Endothelial cell of umbilical vein (primary cell): ENCODE results near the gene PHF2. TPM values are rescaled to one million over a fixed set of nuclear protein-coding genes. Genes with fewer than 3 reads are reported as not detected.

Experiments
- BruUV-seq: library from RNA; stranded (reverse); fragments of 400-500 nt; replicated peaks from 2 replicates; lab custom pipeline; 2021; lab: Mats Ljungman, UMichigan
- CTCF ChIA-PET: fragments of 300-600, 350-600 bp; sonication (Branson Sonifier 250); formaldehyde crosslinking; loops from one replicate; lab custom pipeline; 2021; ENCODE audit warnings: antibody characterized with exemption, inconsistent platforms; lab: Charles Lee
- POLR2A ChIA-PET: fragments of 300-600, 350-600 bp; sonication (Branson Sonifier 250); formaldehyde crosslinking; loops from one replicate; lab custom pipeline; 2021; ENCODE audit warnings: antibody characterized with exemption, inconsistent platforms; lab: Charles Lee
- DNase-seq: peaks from one replicate; pipeline ENCODE4 v3.0.0-alpha.2; 2011; ENCODE audit warnings: low read depth, low spot score
- FAIRE-seq: peaks from 2 replicates; lab custom pipeline; 2011; peaks lifted over from hg19 to GRCh38; lab: Jason Lieb, UNC
- H2AFZ ChIP-seq: 2 replicates; pipeline ENCODE4 v1.6.0; 2012; ENCODE audit warnings: low read depth, low read length, control low read depth, inconsistent platforms
- H3K27ac ChIP-seq: 2 replicates; pipeline ENCODE4 v1.5.1; 2011; ENCODE audit warnings: low read depth, mild to moderate bottlenecking, control low read depth, low read length, moderate library complexity; ENCODE audit not compliant: insufficient read depth
- H3K27me3 ChIP-seq, 2 experiments: 2 replicates each; pipeline versions ENCODE4 v1.6.0 to v1.6.1; 2011; ENCODE audit warnings: low read length in 2 of 2, mixed read lengths in 1 of 2; ENCODE audit not compliant: control insufficient read depth in 2 of 2, insufficient read depth in 2 of 2
- H3K36me3 ChIP-seq, 2 experiments: 2 replicates in 1 of 2; 3 replicates in 1 of 2; pipeline ENCODE4 v1.5.1; 2011; ENCODE audit warnings: low read length in 2 of 2, mild to moderate bottlenecking in 1 of 2, moderate library complexity in 1 of 2; ENCODE audit not compliant: control insufficient read depth in 2 of 2, insufficient read depth in 2 of 2; ENCODE audit errors: extremely low read depth in 1 of 2
- H3K4me1 ChIP-seq: 3 replicates; pipeline ENCODE4 v1.5.1; 2011; ENCODE audit warnings: mild to moderate bottlenecking, low read length; ENCODE audit not compliant: control insufficient read depth, insufficient read depth; ENCODE audit errors: extremely low read depth
- H3K4me2 ChIP-seq: 2 replicates; pipeline ENCODE4 v1.6.1; 2011; ENCODE audit warnings: low read length, control low read depth, mixed read lengths; ENCODE audit not compliant: insufficient read depth
- H3K4me3 ChIP-seq, 3 experiments: fragments of 200-600 bp in 1 of 3; sonication (generic), shearing (Covaris generic) in 1 of 3; replicated peaks in 1 of 3; 2 replicates each; pipeline ENCODE4 v1.5.1; 2011 to 2016; ENCODE audit warnings: control low read depth in 3 of 3, low read length in 3 of 3, mild to moderate bottlenecking in 2 of 3, inconsistent platforms in 1 of 3, low read depth in 1 of 3, moderate library complexity in 1 of 3; ENCODE audit not compliant: insufficient read depth in 1 of 3
- H3K79me2 ChIP-seq: 2 replicates; pipeline ENCODE4 v1.6.0; 2012; ENCODE audit warnings: low read length, inconsistent platforms; ENCODE audit not compliant: control insufficient read depth, insufficient read depth
- H3K9ac ChIP-seq: replicated peaks from 2 replicates; pipeline ENCODE3; 2011; ENCODE audit warnings: low read length, control low read depth; ENCODE audit not compliant: insufficient read depth; ENCODE audit errors: extremely low read depth
- H3K9me1 ChIP-seq: replicated peaks from 3 replicates; pipeline ENCODE4 v1.6.0; 2011; ENCODE audit warnings: mild to moderate bottlenecking, low read length; ENCODE audit not compliant: control insufficient read depth, insufficient read depth; ENCODE audit errors: extremely low read depth
- H3K9me3 ChIP-seq: replicated peaks from 2 replicates; pipeline ENCODE4 v1.5.1; 2012; ENCODE audit warnings: low read length, inconsistent platforms; ENCODE audit not compliant: control insufficient read depth, insufficient read depth
- H4K20me1 ChIP-seq: replicated peaks from 2 replicates; pipeline ENCODE3; 2011; ENCODE audit warnings: mild to moderate bottlenecking, low read length; ENCODE audit not compliant: control insufficient read depth, insufficient read depth; ENCODE audit errors: extremely low read depth
- EZH2 ChIP-seq: IDR thresholded peaks from 2 replicates; pipeline ENCODE4 v1.6.1; 2012; ENCODE audit warnings: borderline replicate concordance, low read depth, mild to moderate bottlenecking, moderate library complexity, low read length, inconsistent platforms; ENCODE audit not compliant: severe bottlenecking
- FOS ChIP-seq: IDR thresholded peaks from 2 replicates; pipeline ENCODE4 v1.6.1; 2011; ENCODE audit warnings: mild to moderate bottlenecking, low read length, moderate library complexity, borderline replicate concordance; ENCODE audit not compliant: insufficient read depth
- GATA2 ChIP-seq: IDR thresholded peaks from 2 replicates; pipeline ENCODE4 v1.7.0; 2011; ENCODE audit warnings: low read depth, mild to moderate bottlenecking, moderate library complexity, mixed read lengths, low read length; ENCODE audit not compliant: insufficient read length, insufficient read depth
- JUN ChIP-seq: IDR thresholded peaks from 2 replicates; pipeline ENCODE4 v1.6.1; 2011; ENCODE audit warnings: borderline replicate concordance, low read depth; ENCODE audit not compliant: insufficient read length, insufficient read depth
- POLR2A ChIP-seq: IDR thresholded peaks from 2 replicates; pipeline ENCODE4 v1.6.1; 2012; ENCODE audit warnings: low read depth, mild to moderate bottlenecking, control low read depth, low read length
- dilution Hi-C: fragments of 300-500 bp; cut with MboI; formaldehyde crosslinking; loops from one replicate; pipeline ENCODE4 v1.15.0; 2019; ENCODE audit warnings: low sequenced_read_pairs; ENCODE audit not compliant: extremely low pct_ligation_motif_present
- intact Hi-C: fragments of 100-400 bp; cut with micrococcal nuclease; formaldehyde crosslinking; loops from one replicate; pipeline ENCODE4 v1.10.0; 2022
- microRNA-seq: library from miRNA; unstranded; fragments of <30 nt; microRNA quantifications from one replicate; pipeline ENCODE4 v1.2.0, GENCODE V29; 2021; ENCODE audit warnings: borderline number of aligned reads, borderline replicate concordance
- polyA plus RNA-seq, 4 experiments: library from polyadenylated mRNA; depleted of rRNA in 3 of 4; stranded (reverse) in 3 of 4; unstranded in 1 of 4; fragments of >200 nt; gene quantifications; 2 replicates each; pipeline versions ENCODE4 v1.2.1 to v1.2.3, GENCODE V29; 2011 to 2012; ENCODE audit warnings: missing spikeins in 1 of 4
- total RNA-seq: library from RNA; stranded (reverse); gene quantifications from 2 replicates; pipeline ENCODE4 v1.2.3, GENCODE V29; 2021
- TF ChIP-seq, protein P1 (sequence below): IDR thresholded peaks from 2 replicates; pipeline ENCODE4 v1.6.1; 2011; ENCODE audit not compliant: insufficient read depth, insufficient read length
- TF ChIP-seq, protein P2 (sequence below), 2 donors: IDR thresholded peaks; 1 replicate in 1 of 2; 2 replicates in 1 of 2; pipeline ENCODE4 v1.5.1; 2011; ENCODE audit warnings: low read length in 2 of 2, mild to moderate bottlenecking in 2 of 2, moderate library complexity in 2 of 2, control low read depth in 1 of 2, inconsistent platforms in 1 of 2, low read depth in 1 of 2; ENCODE audit not compliant: insufficient read depth in 1 of 2; ENCODE audit errors: extremely low read depth in 1 of 2

Gene PHF2
- total and polyA plus RNA-seq, 2 donors (not counting 3 experiments of a cell fraction or from before 2014, with no cell fraction given): 9.8 to 22.5 TPM

DNA sequence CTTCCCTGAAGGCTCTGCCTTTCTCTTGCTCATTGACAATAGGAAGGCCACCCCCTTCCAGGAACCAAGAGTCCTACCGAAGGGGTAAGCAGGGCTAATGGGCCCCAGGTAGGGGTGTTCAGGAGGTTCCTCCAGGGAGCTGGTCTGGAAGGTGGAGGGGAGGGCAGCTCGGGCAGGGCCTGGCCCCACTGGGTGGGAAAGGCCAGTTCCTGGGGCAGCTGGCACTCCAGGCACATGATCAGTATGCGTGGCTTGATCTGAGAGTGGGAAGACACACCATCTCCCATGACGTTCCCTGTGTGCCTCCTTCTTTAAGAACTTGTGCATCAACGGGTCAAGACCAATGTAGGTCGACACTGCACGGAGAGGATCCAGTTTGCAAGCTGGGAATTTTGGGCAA is 149.8 kb downstream of the PHF2 start:
- Histone ChIP-seq H3K36me3 (no peaks in the 10 kb centered on the region), H3K27me3 (no peaks in the 10 kb centered on the region), H4K20me1 (no peaks in the 10 kb centered on the region), H3K4me1 (no peaks in the 10 kb centered on the region), H3K9me3 (no peaks in the 10 kb centered on the region), H2AFZ (no peak overlapping the region), H3K27ac (no peak overlapping the region), H3K9ac (no peak overlapping the region), H3K4me2 (no peak overlapping the region), H3K4me3 (no peak overlapping the region), H3K79me2 (no peaks in the 10 kb centered on the region), H3K9me1 (no peaks in the 10 kb centered on the region)
- intact Hi-C loops: no loop called here
- dilution Hi-C loops: no loop called here
- FAIRE-seq (no peak), DNase-seq (no peak)
- POLR2A ChIA-PET: no interaction called here
- no TSS peak for BruUV-seq
- CTCF ChIA-PET: no interaction called here
- TF ChIP-seq POLR2A (no peak), FOS (no peak), GATA2 (no peak), EZH2 (no peak), JUN (no peak)
- TF ChIP-seq, protein P1, sequence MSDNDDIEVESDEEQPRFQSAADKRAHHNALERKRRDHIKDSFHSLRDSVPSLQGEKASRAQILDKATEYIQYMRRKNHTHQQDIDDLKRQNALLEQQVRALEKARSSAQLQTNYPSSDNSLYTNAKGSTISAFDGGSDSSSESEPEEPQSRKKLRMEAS: no peak
- TF ChIP-seq, protein P2, sequence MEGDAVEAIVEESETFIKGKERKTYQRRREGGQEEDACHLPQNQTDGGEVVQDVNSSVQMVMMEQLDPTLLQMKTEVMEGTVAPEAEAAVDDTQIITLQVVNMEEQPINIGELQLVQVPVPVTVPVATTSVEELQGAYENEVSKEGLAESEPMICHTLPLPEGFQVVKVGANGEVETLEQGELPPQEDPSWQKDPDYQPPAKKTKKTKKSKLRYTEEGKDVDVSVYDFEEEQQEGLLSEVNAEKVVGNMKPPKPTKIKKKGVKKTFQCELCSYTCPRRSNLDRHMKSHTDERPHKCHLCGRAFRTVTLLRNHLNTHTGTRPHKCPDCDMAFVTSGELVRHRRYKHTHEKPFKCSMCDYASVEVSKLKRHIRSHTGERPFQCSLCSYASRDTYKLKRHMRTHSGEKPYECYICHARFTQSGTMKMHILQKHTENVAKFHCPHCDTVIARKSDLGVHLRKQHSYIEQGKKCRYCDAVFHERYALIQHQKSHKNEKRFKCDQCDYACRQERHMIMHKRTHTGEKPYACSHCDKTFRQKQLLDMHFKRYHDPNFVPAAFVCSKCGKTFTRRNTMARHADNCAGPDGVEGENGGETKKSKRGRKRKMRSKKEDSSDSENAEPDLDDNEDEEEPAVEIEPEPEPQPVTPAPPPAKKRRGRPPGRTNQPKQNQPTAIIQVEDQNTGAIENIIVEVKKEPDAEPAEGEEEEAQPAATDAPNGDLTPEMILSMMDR (IDR thresholded peaks at IDR 0.05; ENCODE audit: extremely low read depth in 1 of 2, insufficient read depth in 1 of 2, low read depth in 1 of 2, low read length in 2 of 2): no peak

Small RNA genes lying within 50 kb of the gene (microRNA-seq; reads per million reads assigned to microRNA genes)
- not detected for gene MIR548AU

Other genes starting within 250 kb of the PHF2 start
- gene FAM120A, start 124.9 kb upstream of the PHF2 start, total RNA-seq: 116 and 126 TPM in 2 replicates
- 62.6 and 66.8 TPM in 2 replicates for gene FAM120A, start 124.9 kb upstream of the PHF2 start, polyA plus RNA-seq
- 28.8 and 32.4 TPM in 2 replicates for gene FAM120AOS, start 123.0 kb upstream of the PHF2 start, total RNA-seq
- 25.9 and 26.4 TPM in 2 replicates for gene FAM120AOS, start 123.0 kb upstream of the PHF2 start, polyA plus RNA-seq